MM.1S (cell line): ENCODE measurements around the gene ANKAR.

ENCODE experiments used
- CTCF ChIP-seq: fragments of 300-600 bp; sonication (generic); IDR thresholded peaks from 2 replicates; pipeline ENCODE4 v1.5.1; 2016; ENCODE audit warnings: antibody characterized with exemption, low read length, mixed read lengths
- EZH2 ChIP-seq: fragments of 300-600 bp; sonication (generic); optimal IDR thresholded peaks from 2 replicates; pipeline ENCODE3; 2017; ENCODE audit warnings: low read depth, mild to moderate bottlenecking, antibody characterized with exemption, low read length, mixed read lengths
- EZH2phosphoT487 ChIP-seq: fragments of 300-600 bp; sonication (generic); IDR thresholded peaks from 2 replicates; pipeline ENCODE4 v1.6.1; 2018; ENCODE audit warnings: antibody characterized with exemption, low read length

GRCh38 chr2:189661957-189662321, 12.5 kb upstream of the ANKAR start:
- no peak for TF ChIP-seq CTCF
- no peak for TF ChIP-seq EZH2
- TF ChIP-seq EZH2phosphoT487 = no peak
